ENCODE data around the gene KATNAL1. TPM values are rescaled to one million over a fixed set of nuclear protein-coding genes. Genes with fewer than 3 reads are reported as not detected.

KATNAL1 gene
- total RNA-seq, 1 donor from 2014 or later = 22.7 TPM

DNA sequence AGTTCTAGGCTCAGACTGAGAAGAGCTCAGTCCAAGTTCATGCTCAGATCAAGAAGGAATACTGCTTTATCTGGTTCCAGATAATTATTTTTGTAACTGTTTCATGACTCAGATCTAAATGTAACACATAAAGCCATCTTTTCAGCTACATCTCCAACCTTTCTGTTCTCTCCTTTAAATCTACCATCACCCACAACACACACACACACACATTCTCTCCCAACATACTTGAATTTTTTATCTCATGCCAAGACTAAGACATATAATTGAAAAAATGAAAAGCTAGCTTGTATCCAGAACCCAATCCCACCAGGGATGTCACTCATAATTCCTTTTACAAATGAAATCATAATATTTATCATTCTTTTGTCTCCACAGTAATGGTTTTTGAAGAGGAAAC lies 7.6 kb downstream of the KATNAL1 start:
- H3K4me3 Mint-ChIP-seq (ENCODE audit: low read depth) = no peak overlapping the region
- TF ChIP-seq, protein P1, sequence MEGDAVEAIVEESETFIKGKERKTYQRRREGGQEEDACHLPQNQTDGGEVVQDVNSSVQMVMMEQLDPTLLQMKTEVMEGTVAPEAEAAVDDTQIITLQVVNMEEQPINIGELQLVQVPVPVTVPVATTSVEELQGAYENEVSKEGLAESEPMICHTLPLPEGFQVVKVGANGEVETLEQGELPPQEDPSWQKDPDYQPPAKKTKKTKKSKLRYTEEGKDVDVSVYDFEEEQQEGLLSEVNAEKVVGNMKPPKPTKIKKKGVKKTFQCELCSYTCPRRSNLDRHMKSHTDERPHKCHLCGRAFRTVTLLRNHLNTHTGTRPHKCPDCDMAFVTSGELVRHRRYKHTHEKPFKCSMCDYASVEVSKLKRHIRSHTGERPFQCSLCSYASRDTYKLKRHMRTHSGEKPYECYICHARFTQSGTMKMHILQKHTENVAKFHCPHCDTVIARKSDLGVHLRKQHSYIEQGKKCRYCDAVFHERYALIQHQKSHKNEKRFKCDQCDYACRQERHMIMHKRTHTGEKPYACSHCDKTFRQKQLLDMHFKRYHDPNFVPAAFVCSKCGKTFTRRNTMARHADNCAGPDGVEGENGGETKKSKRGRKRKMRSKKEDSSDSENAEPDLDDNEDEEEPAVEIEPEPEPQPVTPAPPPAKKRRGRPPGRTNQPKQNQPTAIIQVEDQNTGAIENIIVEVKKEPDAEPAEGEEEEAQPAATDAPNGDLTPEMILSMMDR (IDR thresholded peaks at IDR 0.05; ENCODE audit: unreplicated experiment) = no peak
- peaks cover 8% of the 10 kb centered on the region for H3K9me3 Mint-ChIP-seq (ENCODE audit: low read depth)
- H3K4me1 Mint-ChIP-seq (ENCODE audit: low read depth) = peaks cover 6% of the 10 kb centered on the region
- H3K36me3 Mint-ChIP-seq (ENCODE audit: insufficient read depth) = no peaks in the 10 kb centered on the region
- no peaks in the 10 kb centered on the region for H3K27me3 Mint-ChIP-seq
- H3K27ac Mint-ChIP-seq = no peak overlapping the region
- DNase-seq (ENCODE audit: low spot score, unreplicated experiment) = no peak

DNA sequence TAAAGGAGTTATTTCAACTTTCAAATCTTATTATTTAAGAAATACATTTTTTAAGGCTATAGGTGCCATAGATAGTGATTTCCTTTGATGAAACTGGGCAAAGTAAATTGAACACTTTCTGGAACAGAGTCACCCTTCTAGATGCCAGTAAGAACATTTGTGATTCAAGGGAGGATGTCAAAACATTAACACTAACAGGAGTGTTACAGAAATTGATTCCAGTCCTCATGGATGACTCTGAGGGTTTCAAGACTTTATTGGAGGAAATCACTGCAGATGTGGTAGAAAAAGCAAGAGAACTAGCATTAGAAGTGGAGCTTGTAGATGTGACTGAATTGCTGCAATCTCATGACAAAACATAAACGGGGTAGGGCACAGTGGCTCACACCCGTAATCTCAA lies 12.2 kb downstream of the KATNAL1 start:
- DNase-seq (ENCODE audit: low spot score, unreplicated experiment) = no peak
- no peak overlapping the region for H3K4me3 Mint-ChIP-seq (ENCODE audit: low read depth)
- no peaks in the 10 kb centered on the region for H3K27me3 Mint-ChIP-seq
- no peaks in the 10 kb centered on the region for H3K36me3 Mint-ChIP-seq (ENCODE audit: insufficient read depth)
- H3K9me3 Mint-ChIP-seq (ENCODE audit: low read depth) = peaks cover 8% of the 10 kb centered on the region
- H3K27ac Mint-ChIP-seq = no peak overlapping the region
- H3K4me1 Mint-ChIP-seq (ENCODE audit: low read depth) = peaks cover 13% of the 10 kb centered on the region
- TF ChIP-seq, protein P1 (IDR thresholded peaks at IDR 0.05; ENCODE audit: unreplicated experiment) = no peak

DNA sequence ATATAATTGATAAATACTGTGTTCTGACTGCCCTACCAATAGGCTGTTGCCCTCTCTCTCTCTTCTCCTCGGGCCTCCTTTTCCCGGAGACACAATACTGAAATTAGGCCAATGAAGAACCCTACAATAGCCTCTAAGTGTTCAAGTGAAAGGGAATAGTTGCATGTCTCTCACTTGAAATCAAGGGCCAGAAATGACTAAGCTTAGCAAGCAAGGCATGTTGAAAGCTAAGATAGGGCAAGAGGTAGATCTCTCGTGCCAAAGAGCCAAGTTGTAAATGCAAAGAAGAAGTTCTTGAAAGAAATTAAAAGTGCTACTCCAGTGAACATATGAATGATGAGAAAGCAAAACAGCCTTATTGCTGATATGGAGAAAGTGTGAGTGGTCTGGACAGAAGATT lies 13.3 kb downstream of the KATNAL1 start:
- TF ChIP-seq, protein P1 (IDR thresholded peaks at IDR 0.05; ENCODE audit: unreplicated experiment) = no peak
- Mint-ChIP-seq H3K36me3 (ENCODE audit: insufficient read depth) (no peaks in the 10 kb centered on the region), H3K27me3 (no peaks in the 10 kb centered on the region), H3K4me1 (ENCODE audit: low read depth) (peaks cover 23% of the 10 kb centered on the region), H3K4me3 (ENCODE audit: low read depth) (no peak overlapping the region), H3K9me3 (ENCODE audit: low read depth) (peaks cover 8% of the 10 kb centered on the region), H3K27ac (no peak overlapping the region)
- no peak for DNase-seq (ENCODE audit: low spot score, unreplicated experiment)

DNA sequence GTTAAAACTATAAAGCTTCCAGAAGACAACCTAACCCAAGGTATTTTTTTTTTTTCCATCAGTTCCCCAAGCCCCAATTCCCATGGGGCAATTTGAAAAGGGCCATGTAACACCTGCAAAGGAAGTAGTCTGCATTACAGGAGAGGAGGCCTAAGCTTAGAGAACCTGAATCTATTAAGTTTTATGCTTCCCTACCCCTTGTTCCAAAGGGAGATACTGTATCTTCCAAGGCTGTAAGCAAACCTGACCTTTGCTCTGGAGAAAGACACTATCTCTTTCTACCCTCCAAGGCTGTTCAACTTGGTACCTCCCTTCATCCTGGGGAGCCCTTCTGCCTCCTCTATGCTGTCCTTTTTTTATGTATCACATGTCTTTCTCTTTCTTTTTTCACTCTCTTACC lies 15.0 kb downstream of the KATNAL1 start:
- no peaks in the 10 kb centered on the region for H3K36me3 Mint-ChIP-seq (ENCODE audit: insufficient read depth)
- no peak for DNase-seq (ENCODE audit: low spot score, unreplicated experiment)
- TF ChIP-seq, protein P1 (IDR thresholded peaks at IDR 0.05; ENCODE audit: unreplicated experiment) = no peak

DNA sequence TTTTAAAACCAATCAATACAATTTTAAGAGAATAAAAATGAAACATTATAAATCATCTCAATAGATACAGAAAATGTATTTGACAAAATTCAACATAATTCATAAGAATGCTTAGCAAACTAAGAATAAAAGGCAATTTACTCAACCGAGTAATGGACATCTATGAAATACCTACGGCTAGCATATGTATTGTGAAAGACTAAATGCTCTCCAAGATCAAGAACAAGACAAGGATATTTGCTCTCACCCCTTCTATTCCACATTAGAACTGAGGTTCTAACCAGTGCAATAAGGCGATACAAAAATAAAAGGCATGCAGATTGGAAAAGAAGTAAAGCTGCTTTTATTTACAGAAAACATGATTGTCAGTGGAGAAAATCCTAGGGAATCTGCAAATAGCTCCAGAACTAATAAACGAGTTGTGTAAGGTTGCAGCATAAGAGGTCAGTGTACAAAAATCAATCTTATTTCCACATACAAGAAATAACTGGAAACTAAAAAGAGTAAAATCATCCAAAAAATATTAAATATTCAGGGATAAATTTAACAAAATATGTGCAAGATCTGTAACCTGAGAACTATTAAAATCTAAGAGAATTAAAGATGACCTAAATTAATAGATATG lies 16.4 kb downstream of the KATNAL1 start:
- H3K9me3 Mint-ChIP-seq (ENCODE audit: low read depth) = no peaks in the 10 kb centered on the region
- H3K27me3 Mint-ChIP-seq = no peaks in the 10 kb centered on the region
- H3K36me3 Mint-ChIP-seq (ENCODE audit: insufficient read depth) = no peaks in the 10 kb centered on the region
- no peak for DNase-seq (ENCODE audit: low spot score, unreplicated experiment)
- no peak overlapping the region for H3K4me3 Mint-ChIP-seq (ENCODE audit: low read depth)
- peaks cover 30% of the 10 kb centered on the region for H3K4me1 Mint-ChIP-seq (ENCODE audit: low read depth)
- TF ChIP-seq, protein P1 (IDR thresholded peaks at IDR 0.05; ENCODE audit: unreplicated experiment) = no peak
- no peak overlapping the region for H3K27ac Mint-ChIP-seq

More for the DNA sequence above, 15.0 kb downstream of the KATNAL1 start:
- Mint-ChIP-seq H3K27ac (no peak overlapping the region), H3K9me3 (ENCODE audit: low read depth) (no peaks in the 10 kb centered on the region), H3K4me1 (ENCODE audit: low read depth) (peaks cover 30% of the 10 kb centered on the region), H3K4me3 (ENCODE audit: low read depth) (no peak overlapping the region), H3K27me3 (no peaks in the 10 kb centered on the region)
